Activated CD4-positive, alpha-beta T cell treated with anti-CD3 and anti-CD28 coated beads, Interleukin-2, amount 50 U/mL, for 1 hour (primary cell): ENCODE results near the gene RPP38.

Experiments
- DNase-seq: peaks from one replicate; pipeline ENCODE4 v3.0.0-alpha.2; 2020

The RPP38 gene

DNA sequence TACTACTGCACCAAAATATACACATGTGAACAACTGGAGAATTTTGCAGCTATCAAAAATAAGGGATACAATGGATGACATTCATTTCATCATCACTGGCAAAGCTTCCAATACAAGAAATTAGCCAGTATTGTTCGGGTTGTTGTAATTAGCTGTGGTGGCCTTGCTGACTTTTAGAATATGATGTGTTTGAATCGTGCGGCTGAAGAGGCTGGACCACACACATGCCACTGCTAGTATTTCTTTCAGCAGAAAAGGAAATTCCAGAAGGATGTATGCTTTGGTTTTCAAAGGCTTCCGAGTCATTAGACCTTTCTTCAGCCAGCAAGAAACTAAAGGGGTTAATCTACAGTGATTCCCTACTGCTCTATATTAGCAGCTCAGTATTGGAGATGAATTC lies 16.6 kb downstream of the RPP38 start:
- no peak for DNase-seq

- no peak for DNase-seq
Observed at GRCh38 chr10:15116225-15116624, 19.1 kb downstream of the RPP38 start.

DNA sequence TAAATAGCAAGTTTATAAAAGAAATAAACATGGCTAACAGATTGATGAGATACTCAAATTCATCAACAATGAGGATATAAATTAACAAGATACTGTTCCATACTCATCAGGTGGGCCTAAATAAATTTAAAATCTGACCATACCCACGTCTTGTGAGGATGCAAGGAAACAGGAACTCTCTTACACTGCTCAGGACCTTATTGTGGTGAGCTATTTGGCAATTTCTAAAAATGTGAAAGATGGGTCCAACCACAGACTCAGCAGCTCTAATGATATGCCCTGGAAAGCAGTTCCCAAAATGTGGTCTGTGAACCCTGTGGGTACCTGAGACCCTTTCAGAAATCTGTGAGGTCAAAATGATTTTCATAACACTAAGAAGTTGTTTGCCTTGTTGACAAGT lies 21.5 kb downstream of the RPP38 start:
- DNase-seq = no peak

DNA sequence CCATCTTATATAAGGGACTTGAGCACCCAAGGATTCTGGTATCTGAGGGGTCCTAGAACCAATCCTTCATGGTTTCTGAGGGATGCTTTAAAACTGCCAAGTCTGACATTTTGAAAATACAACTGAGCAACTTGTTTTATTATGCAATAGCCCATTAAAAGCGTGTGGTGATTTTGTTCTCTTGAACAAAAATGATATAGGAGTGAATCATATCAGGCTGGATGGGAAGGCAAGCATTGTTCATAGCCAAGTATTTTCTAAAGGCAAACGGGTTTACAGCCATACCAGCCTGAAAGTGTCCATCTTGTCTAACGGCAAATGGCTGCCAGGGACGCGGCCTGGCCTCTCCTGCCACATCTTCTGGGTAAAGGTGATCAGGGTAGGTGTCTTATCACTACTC lies 23.4 kb downstream of the RPP38 start:
- DNase-seq = no peak

DNA sequence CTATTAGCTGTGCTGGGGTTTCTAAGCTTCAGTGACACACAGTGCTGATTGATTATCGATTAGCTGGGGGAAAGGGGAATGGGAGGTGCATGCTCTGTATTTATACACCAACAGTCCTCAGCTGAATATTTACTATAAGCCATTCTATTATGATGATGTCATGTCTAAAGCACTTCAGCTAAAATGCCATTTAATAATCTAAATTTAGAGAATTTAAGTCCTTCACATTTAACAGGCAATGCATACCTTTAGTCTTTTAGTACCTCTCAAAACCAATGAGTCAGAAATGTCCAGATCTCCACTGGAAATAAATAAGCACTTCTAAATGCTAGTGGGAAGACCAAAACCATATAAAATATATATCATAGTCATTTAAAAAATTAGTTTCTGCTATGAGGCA lies 24.6 kb downstream of the RPP38 start:
- no peak for DNase-seq

GRCh38 chr10:15122477-15123030 lies 25.4 kb downstream of the RPP38 start:
- no peak for DNase-seq

GRCh38 chr10:15123749-15124184 lies 26.6 kb downstream of the RPP38 start:
- no peak for DNase-seq

- no peak for DNase-seq
Observed at GRCh38 chr10:15124190-15124589, 27.0 kb downstream of the RPP38 start.

DNA sequence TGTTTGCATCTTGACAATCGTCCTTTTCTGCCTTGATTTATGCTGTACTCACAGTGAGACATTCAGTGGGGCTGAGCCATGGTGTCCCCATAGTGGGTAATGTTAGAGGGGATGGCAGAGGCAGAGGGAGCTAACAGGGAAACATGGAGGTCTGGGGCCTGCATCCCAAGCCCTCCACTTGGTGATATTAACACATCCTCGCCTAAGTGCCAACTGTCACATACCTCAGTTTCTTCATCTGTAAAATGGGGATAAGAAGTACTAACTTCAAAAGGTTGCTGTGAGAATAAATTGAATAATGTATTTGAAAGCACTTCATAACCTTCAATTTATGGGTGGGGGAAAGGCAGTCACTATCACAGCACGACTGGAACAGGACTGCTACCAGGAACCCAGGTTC lies 27.8 kb downstream of the RPP38 start:
- no peak for DNase-seq

- no peak for DNase-seq
Observed at GRCh38 chr10:15131330-15131729, 34.2 kb downstream of the RPP38 start.

GRCh38 chr10:15136129-15137035 lies 39.2 kb downstream of the RPP38 start:
- no peak for DNase-seq

- DNase-seq = no peak
Observed at GRCh38 chr10:15137036-15137359, 39.8 kb downstream of the RPP38 start.

GRCh38 chr10:15137636-15138035 lies 40.5 kb downstream of the RPP38 start:
- DNase-seq = no peak

DNA sequence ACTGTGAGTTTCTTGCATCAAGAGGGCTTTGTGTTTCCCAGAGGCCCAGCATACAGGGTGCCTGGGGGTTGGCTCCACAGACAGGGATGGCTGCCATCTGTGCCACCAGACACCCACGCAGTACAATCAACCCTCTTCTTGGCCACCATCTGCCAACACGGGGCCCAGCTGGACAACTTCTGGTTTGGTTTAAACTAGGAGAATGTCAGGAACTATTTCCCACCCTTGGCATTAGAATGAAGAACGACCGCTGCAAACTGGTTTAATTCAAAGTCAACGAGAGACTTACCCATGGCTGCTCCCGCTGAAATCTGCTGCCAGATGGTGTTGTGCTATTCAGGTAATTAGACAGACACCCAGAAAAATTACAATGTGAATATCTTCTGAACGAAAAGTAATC lies 43.5 kb downstream of the RPP38 start:
- no peak for DNase-seq

DNA sequence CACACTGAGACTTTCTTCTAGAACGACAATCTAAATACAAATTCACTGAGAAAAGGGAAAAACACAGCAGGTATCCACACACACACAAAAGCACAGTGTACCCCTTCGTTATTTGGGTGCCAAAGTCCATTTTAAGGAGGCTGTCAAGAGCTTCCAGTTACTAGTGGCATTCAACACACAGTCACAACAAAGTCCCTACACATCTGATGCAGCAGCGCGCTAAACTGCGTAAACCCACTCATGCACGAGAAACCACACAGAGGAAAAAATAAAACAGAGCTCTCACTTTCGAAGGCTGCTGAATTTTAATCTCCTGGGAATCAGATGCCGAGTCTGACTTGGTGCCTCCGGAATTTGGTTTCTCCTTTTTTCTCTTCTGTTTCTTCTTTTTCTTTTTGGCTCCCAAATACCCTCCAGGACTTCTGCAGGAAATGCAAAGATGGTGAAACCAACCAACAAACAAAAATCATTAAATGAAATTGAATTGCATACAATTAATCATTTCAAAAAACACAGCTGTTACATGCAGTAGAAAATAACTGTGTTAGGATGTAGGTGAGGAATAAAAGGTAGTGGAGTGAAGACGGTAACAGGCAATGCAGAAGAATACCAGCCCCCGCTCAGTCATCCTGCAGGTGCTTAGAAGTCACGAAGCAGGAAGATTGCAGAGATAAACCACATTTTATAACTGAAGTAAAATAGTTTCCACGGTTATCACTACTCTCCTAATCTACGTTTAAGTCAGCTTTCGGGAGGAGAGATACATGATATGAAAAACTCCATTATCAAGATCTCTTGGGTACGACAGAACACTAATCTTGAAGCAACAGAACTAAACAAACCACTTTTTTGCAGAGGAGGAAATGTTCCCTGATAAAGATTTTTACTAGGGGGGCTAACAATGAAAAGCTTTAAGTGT lies 44.2 kb downstream of the RPP38 start:
- no peak for DNase-seq

DNA sequence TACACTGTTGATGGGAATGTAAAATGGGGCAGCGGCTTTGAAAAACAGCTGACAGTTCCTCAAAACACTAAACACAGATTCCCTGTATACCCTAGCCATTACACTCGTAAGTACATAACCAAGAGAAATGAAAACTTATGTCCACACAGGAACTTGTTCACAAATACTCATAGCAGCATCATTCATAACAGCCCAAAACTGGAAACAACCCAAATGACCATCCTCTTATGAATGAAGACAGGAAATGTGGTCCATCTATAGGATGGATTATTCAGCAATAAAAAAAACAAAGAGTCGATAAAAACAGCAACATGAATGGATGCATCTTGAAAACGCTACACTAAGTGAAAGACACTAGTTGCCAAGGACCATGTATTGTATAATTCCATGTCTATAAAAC lies 47.6 kb downstream of the RPP38 start:
- DNase-seq = no peak

GRCh38 chr10:15146366-15146765 lies 49.2 kb downstream of the RPP38 start:
- no peak for DNase-seq

- no peak for DNase-seq
Observed at GRCh38 chr10:15147594-15148392, 50.6 kb downstream of the RPP38 start.

GRCh38 chr10:15149042-15149771 lies 52.1 kb downstream of the RPP38 start:
- no peak for DNase-seq

- DNase-seq = no peak
Observed at GRCh38 chr10:15150563-15150962, 53.4 kb downstream of the RPP38 start.

DNA sequence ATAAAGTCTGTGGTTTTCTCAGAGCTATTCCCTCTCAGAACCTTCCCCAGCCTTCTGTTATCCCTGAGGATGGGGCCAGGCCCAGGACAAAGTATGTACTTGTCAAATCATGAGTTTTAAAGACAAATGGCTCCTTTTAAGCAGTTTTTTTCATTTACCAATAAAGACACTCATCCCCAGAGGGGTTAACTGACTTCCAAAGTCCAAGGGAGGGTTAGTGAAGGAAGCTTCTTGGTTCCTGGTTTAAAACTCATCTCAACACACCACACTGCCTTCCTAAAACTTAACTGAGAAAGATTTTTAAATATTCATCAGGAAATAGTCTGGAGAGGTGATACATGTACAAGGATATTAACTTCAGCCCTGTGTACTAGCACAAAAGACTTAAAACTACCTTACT lies 55.4 kb downstream of the RPP38 start:
- DNase-seq = no peak
